ENCODE measurements around the gene TACC2. TPM values are rescaled to one million over a fixed set of nuclear protein-coding genes. Genes with fewer than 3 reads are reported as not detected.

Gene TACC2
- total RNA-seq, 1 donor from 2014 or later: 10.7 TPM

DNA sequence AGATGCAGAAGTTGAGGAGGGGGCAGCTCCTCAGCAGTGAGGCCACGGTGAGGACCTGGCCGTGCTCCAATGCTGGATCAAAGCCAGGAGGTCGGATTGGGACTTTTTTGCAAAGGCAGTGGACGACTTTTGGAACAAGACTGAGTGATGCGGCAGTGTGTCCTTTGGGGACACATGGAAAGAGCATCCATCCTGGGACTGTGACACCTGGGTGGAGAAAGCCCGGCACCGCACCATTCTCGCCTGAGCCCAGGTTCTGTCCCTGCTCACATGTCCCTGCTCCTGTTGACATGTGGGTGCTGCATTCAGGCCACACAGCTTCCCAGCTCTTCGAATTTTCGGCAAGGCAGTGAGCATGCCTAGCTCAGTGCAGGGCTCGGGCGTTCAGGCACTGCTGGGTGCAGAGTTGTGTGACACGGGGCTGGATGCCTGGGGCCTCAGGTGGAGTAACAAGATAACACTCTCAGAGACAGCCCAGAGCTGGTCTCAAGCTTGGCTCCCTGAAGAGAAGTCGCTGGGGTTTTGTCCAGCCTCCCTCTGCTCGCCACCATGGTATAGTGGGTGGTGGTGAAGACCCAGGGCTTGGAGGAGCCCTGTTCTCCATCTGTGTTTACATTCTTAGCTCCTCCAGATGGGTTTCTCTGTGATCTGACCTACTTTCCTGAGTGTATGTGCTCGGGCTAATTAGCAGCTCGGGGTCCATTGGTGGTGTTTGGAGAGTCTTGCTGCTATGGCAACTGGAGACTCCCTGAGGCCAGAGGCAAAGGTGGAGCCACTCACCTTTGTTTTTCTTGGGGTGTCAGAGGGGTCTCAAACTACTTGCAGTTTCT, 170.4 kb downstream of the TACC2 start:
- Histone ChIP-seq H2AFZ (replicated peaks) (no peak overlapping the region), H3K36me3 (no peaks in the 10 kb centered on the region), H3K79me2 (ENCODE audit: low read depth) (peaks cover 7% of the 10 kb centered on the region), H3F3A (ENCODE audit: low read depth) (peaks cover 35% of the 10 kb centered on the region), H3K9me3 (ENCODE audit: low read depth) (no peaks in the 10 kb centered on the region), H3K4me3 (no peak overlapping the region), H3K4me2 (peak overlapping the region; percentile 30), H3K27me3 (no peaks in the 10 kb centered on the region), H3K27ac (no peak overlapping the region), H3K9ac (no peak overlapping the region), H4K20me1 (ENCODE audit: low read depth) (peaks cover 5% of the 10 kb centered on the region), H3K4me1 (peaks cover 39% of the 10 kb centered on the region)
- DNase-seq (ENCODE audit: low spot score): no peak
- no peak for TF ChIP-seq EZH2phosphoT487 (IDR thresholded peaks at IDR 0.05)
- TF ChIP-seq, protein P1, sequence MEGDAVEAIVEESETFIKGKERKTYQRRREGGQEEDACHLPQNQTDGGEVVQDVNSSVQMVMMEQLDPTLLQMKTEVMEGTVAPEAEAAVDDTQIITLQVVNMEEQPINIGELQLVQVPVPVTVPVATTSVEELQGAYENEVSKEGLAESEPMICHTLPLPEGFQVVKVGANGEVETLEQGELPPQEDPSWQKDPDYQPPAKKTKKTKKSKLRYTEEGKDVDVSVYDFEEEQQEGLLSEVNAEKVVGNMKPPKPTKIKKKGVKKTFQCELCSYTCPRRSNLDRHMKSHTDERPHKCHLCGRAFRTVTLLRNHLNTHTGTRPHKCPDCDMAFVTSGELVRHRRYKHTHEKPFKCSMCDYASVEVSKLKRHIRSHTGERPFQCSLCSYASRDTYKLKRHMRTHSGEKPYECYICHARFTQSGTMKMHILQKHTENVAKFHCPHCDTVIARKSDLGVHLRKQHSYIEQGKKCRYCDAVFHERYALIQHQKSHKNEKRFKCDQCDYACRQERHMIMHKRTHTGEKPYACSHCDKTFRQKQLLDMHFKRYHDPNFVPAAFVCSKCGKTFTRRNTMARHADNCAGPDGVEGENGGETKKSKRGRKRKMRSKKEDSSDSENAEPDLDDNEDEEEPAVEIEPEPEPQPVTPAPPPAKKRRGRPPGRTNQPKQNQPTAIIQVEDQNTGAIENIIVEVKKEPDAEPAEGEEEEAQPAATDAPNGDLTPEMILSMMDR (IDR thresholded peaks at IDR 0.05): no peak
- TF ChIP-seq EZH2 (IDR thresholded peaks at IDR 0.05): no peak
- Mint-ChIP-seq H3K4me1 (peaks cover 59% of the 10 kb centered on the region), H3K36me3 (no peaks in the 10 kb centered on the region), H3K27ac (peak overlapping the region; percentile 22), H3K4me3 (no peak overlapping the region), H3K27me3 (ENCODE audit: insufficient read depth, low read depth) (peaks cover 1% of the 10 kb centered on the region), H3K9me3 (no peaks in the 10 kb centered on the region)

DNA sequence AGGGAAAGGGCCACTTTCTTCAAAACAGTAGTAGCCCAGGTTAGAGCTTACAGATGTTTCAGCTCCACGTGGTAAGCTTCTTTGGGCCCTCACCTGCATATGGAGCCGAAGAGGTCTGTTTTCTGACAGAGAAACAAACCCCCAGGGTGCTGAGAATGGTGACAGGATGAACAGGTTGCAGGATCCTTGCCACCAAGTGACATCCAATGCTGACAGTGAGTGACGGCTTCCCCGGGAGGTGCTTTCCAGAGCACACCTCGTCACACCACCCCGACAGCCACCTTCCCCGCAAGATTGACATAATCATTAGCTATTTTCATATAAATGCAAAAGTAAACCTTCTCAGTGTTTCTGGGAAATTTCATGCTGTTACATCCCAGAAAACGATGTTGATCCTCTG, 172.8 kb downstream of the TACC2 start:
- peaks cover 31% of the 10 kb centered on the region for H3F3A ChIP-seq (ENCODE audit: low read depth)
- peaks cover 6% of the 10 kb centered on the region for H3K27me3 Mint-ChIP-seq (ENCODE audit: insufficient read depth, low read depth)
- no peaks in the 10 kb centered on the region for H3K27me3 ChIP-seq
- H3K4me1 ChIP-seq: peaks cover 54% of the 10 kb centered on the region
- H3K4me1 Mint-ChIP-seq: peaks cover 66% of the 10 kb centered on the region
- peak overlapping the region; percentile 90 for H3K4me2 ChIP-seq
- H3K4me3 ChIP-seq: no peak overlapping the region
- no peaks in the 10 kb centered on the region for H3K9me3 ChIP-seq (ENCODE audit: low read depth)
- H3K79me2 ChIP-seq (ENCODE audit: low read depth): peaks cover 32% of the 10 kb centered on the region
- peaks cover 29% of the 10 kb centered on the region for H4K20me1 ChIP-seq (ENCODE audit: low read depth)
- no peaks in the 10 kb centered on the region for H3K9me3 Mint-ChIP-seq
- H3K27ac ChIP-seq: no peak overlapping the region
- H3K36me3 ChIP-seq: no peaks in the 10 kb centered on the region
- peak overlapping the region; percentile 19 for H3K27ac Mint-ChIP-seq
- peak overlapping the region; percentile 91 for H3K4me3 Mint-ChIP-seq
- TF ChIP-seq EZH2phosphoT487 (IDR thresholded peaks at IDR 0.05) (no peak), EZH2 (IDR thresholded peaks at IDR 0.05) (no peak)
- TF ChIP-seq, protein P1 (IDR thresholded peaks at IDR 0.05): no peak
- no peak for DNase-seq (ENCODE audit: low spot score)
- no peak overlapping the region for H2AFZ ChIP-seq (replicated peaks)
- no peaks in the 10 kb centered on the region for H3K36me3 Mint-ChIP-seq
- no peak overlapping the region for H3K9ac ChIP-seq

DNA sequence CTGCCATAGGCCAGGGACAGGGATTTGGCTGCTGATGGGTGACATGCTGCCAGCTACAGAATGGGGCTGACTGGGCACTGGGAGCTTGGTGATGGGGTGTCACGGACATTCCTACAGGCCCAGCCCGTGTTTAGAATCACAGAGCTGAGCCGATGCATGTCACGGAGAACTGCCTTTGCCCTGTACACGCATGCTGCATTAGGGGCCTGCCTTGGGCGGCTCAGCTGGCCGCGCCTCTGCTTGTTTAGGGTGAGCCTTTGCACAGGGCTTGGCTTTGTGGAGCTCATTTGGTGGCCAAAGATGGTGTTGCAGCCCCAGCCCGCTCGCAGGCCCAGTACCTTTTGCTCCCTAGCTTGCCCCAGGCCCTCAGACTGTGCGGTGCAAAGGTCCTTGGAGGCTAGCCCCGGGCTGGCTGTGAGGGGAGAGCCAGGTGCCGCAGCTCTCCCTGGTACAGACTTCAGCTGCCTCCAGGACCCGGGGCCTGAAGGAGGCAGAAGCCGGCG, 173.8 kb downstream of the TACC2 start:
- H3K27me3 Mint-ChIP-seq (ENCODE audit: insufficient read depth, low read depth): peaks cover 6% of the 10 kb centered on the region
- Histone ChIP-seq H3K27ac (peak overlapping the region; percentile 73), H3K4me1 (peaks cover 60% of the 10 kb centered on the region), H3K79me2 (ENCODE audit: low read depth) (peaks cover 41% of the 10 kb centered on the region), H3K36me3 (no peaks in the 10 kb centered on the region), H3K9ac (no peak overlapping the region), H2AFZ (replicated peaks) (peak overlapping the region; percentile 7), H3K9me3 (ENCODE audit: low read depth) (no peaks in the 10 kb centered on the region), H3F3A (ENCODE audit: low read depth) (peaks cover 33% of the 10 kb centered on the region), H3K4me3 (peak overlapping the region; percentile 89), H3K27me3 (no peaks in the 10 kb centered on the region), H3K4me2 (peak overlapping the region; percentile 90), H4K20me1 (ENCODE audit: low read depth) (peaks cover 39% of the 10 kb centered on the region)
- H3K9me3 Mint-ChIP-seq: no peaks in the 10 kb centered on the region
- H3K36me3 Mint-ChIP-seq: no peaks in the 10 kb centered on the region
- peaks cover 66% of the 10 kb centered on the region for H3K4me1 Mint-ChIP-seq
- no peak for DNase-seq (ENCODE audit: low spot score)
- no peak for TF ChIP-seq EZH2phosphoT487 (IDR thresholded peaks at IDR 0.05)
- TF ChIP-seq, protein P1 (IDR thresholded peaks at IDR 0.05): peak; percentile 32
- H3K4me3 Mint-ChIP-seq: peak overlapping the region; percentile 91
- H3K27ac Mint-ChIP-seq: peak overlapping the region; percentile 95
